Activated CD8-positive, alpha-beta memory T cell treated with anti-CD3 and anti-CD28 coated beads, Interleukin-2, amount 50 U/mL, for 24 hours (primary cell): ENCODE results near the gene SCUBE1.

Source experiments
- DNase-seq: peaks from one replicate; pipeline ENCODE4 v3.0.0-alpha.2; 2020; ENCODE audit errors: extremely low read depth

The SCUBE1 gene

GRCh38 chr22:43177479-43177878 is 165.7 kb downstream of the SCUBE1 start:
- no peak for DNase-seq

GRCh38 chr22:43176090-43176489 is 167.1 kb downstream of the SCUBE1 start:
- DNase-seq = no peak

GRCh38 chr22:43174941-43175531 is 168.1 kb downstream of the SCUBE1 start:
- DNase-seq = no peak

- DNase-seq = no peak
Measured at GRCh38 chr22:43173976-43174720, 169.0 kb downstream of the SCUBE1 start.

GRCh38 chr22:43173566-43173965 is 169.6 kb downstream of the SCUBE1 start:
- DNase-seq = no peak

GRCh38 chr22:43172191-43172590 is 171.0 kb downstream of the SCUBE1 start:
- no peak for DNase-seq

- no peak for DNase-seq
Measured at GRCh38 chr22:43171607-43172006, 171.6 kb downstream of the SCUBE1 start.

GRCh38 chr22:43171019-43171491 is 172.1 kb downstream of the SCUBE1 start:
- DNase-seq = no peak

- no peak for DNase-seq
Measured at GRCh38 chr22:43170131-43170480, 173.1 kb downstream of the SCUBE1 start.

GRCh38 chr22:43169310-43170130 is 173.7 kb downstream of the SCUBE1 start:
- no peak for DNase-seq

GRCh38 chr22:43168471-43169309 is 174.5 kb downstream of the SCUBE1 start:
- no peak for DNase-seq

- DNase-seq = no peak
Measured at GRCh38 chr22:43167001-43167589, 176.1 kb downstream of the SCUBE1 start.

GRCh38 chr22:43166132-43166930 is 176.8 kb downstream of the SCUBE1 start:
- DNase-seq = no peak

- DNase-seq = no peak
Measured at GRCh38 chr22:43164636-43165035, 178.5 kb downstream of the SCUBE1 start.

GRCh38 chr22:43163241-43163795 is 179.9 kb downstream of the SCUBE1 start:
- no peak for DNase-seq

- DNase-seq = no peak
Measured at GRCh38 chr22:43162412-43163150, 180.6 kb downstream of the SCUBE1 start.

GRCh38 chr22:43160497-43161126 is 182.6 kb downstream of the SCUBE1 start:
- no peak for DNase-seq

GRCh38 chr22:43159484-43160178 is 183.5 kb downstream of the SCUBE1 start:
- DNase-seq = no peak
